ENCODE data around the gene ARHGEF10L.

DNA sequence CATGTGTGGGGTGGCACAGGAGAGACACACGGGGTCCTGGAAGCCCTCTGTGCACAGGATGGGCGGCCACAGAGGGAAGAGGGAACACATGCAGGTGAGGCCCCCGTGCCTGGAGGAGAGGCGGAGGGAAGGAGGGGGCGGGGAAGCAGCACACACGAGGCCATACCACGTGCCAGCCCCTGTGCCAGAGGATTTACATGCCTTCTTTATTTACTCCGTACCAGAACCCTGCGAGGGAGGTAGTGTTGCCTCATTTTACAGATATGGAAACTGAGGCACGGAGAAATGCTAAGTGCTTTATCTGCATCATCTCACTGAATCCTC, 56.1 kb downstream of the ARHGEF10L start:
- TF ChIP-seq, protein P1, sequence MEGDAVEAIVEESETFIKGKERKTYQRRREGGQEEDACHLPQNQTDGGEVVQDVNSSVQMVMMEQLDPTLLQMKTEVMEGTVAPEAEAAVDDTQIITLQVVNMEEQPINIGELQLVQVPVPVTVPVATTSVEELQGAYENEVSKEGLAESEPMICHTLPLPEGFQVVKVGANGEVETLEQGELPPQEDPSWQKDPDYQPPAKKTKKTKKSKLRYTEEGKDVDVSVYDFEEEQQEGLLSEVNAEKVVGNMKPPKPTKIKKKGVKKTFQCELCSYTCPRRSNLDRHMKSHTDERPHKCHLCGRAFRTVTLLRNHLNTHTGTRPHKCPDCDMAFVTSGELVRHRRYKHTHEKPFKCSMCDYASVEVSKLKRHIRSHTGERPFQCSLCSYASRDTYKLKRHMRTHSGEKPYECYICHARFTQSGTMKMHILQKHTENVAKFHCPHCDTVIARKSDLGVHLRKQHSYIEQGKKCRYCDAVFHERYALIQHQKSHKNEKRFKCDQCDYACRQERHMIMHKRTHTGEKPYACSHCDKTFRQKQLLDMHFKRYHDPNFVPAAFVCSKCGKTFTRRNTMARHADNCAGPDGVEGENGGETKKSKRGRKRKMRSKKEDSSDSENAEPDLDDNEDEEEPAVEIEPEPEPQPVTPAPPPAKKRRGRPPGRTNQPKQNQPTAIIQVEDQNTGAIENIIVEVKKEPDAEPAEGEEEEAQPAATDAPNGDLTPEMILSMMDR (IDR thresholded peaks at IDR 0.05), result no peak
- no peak for TF ChIP-seq POLR2A (IDR thresholded peaks at IDR 0.05)

Data from prostate gland (tissue), 2 donors.